Activated CD4-positive, alpha-beta memory T cell treated with anti-CD3 and anti-CD28 coated beads, Interleukin-2, amount 10 ng/mL, durations not matched to agents 7 days and 5 days (primary cell): ENCODE results near the gene ATP10A. TPM values are rescaled to one million over a fixed set of nuclear protein-coding genes. Genes with fewer than 3 reads are reported as not detected.

Experiments
- CTCF ChIA-PET: fragments of 350-600 bp; sonication (Branson Sonifier 250); formaldehyde crosslinking; loops from one replicate; lab custom pipeline; 2021; ENCODE audit warnings: antibody characterized with exemption, inconsistent platforms; lab: Charles Lee
- POLR2A ChIA-PET: fragments of 350-600 bp; sonication (Branson Sonifier 250); formaldehyde crosslinking; loops from one replicate; lab custom pipeline; 2021; ENCODE audit warnings: antibody characterized with exemption; lab: Charles Lee
- DNase-seq: peaks from one replicate; pipeline ENCODE4 v3.0.0-alpha.2; 2020
- H3K27ac Mint-ChIP-seq: one replicate; pipeline ENCODE4 v1.8.0; 2021; ENCODE audit warnings: mild to moderate bottlenecking, mixed read lengths
- H3K27me3 Mint-ChIP-seq: one replicate; pipeline ENCODE4 v1.8.0; 2021; ENCODE audit warnings: mixed read lengths
- H3K36me3 Mint-ChIP-seq: one replicate; pipeline ENCODE4 v1.8.0; 2021; ENCODE audit warnings: low read depth, mixed read lengths
- H3K4me1 Mint-ChIP-seq: one replicate; pipeline ENCODE4 v1.8.0; 2021; ENCODE audit warnings: mixed read lengths
- H3K4me3 Mint-ChIP-seq: one replicate; pipeline ENCODE4 v1.8.0; 2021; ENCODE audit warnings: mild to moderate bottlenecking, mixed read lengths
- H3K9me3 Mint-ChIP-seq: one replicate; pipeline ENCODE4 v1.8.0; 2021; ENCODE audit warnings: mixed read lengths
- total RNA-seq, 2 experiments: library from RNA; stranded (reverse); gene quantifications; one replicate each; pipeline ENCODE4 v1.2.3, GENCODE V29; 2021

Gene ATP10A
- total RNA-seq, 2 experiments from 2014 or later, result 35.8 to 36.5 TPM

DNA sequence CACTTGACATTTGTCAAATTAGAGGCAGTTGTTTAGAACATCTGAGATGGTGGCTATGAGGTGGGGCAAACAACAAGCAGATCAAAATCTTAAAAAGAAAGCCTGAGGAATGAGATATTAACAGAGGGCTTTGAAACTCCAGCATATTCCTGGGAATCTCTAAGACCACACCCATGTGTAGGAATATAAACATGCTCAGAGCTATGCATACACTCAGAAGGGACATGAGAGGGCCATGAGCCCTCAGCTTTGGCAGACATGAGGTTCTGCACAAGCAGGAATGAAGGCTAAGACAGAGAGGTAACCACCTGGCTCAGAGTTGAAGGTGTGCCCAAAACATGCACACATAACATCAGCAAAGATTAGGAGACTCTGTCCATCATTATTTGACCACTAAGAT, 37.9 kb downstream of the ATP10A start:
- CTCF ChIA-PET, result no interaction called here

DNA sequence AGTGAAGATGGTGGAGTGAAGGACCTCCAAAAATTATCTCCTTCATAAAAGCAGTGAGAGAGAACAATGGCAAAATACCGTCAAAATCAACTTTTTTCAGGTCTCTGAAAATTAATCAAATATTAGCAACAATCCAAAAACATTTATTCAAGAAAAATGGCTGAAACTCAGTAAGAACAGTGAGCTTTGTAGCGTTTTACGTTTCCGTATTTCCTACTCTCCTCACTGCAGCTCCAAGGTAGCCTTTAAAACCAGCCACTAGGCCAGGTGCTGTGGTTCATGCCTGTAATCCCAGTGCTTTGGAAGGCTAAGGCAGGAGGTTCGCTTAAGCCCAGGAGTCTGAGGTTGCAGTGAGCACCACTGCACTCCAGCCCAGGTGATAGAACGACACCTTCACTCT, 38.5 kb downstream of the ATP10A start:
- CTCF ChIA-PET, result no interaction called here

More for the DNA sequence above, 37.9 kb downstream of the ATP10A start:
- DNase-seq, result no peak
- Mint-ChIP-seq H3K4me3 (no peak overlapping the region), H3K36me3 (peaks cover 22% of the 10 kb centered on the region), H3K4me1 (peaks cover 7% of the 10 kb centered on the region), H3K9me3 (peaks cover 7% of the 10 kb centered on the region), H3K27me3 (no peaks in the 10 kb centered on the region), H3K27ac (no peak overlapping the region)
- POLR2A ChIA-PET, result interaction anchor here (1.0 kb wide), 1 partner anchor 9 kb away, joined by 3 read pairs; no protein-coding TSS in a partner anchor

DNA sequence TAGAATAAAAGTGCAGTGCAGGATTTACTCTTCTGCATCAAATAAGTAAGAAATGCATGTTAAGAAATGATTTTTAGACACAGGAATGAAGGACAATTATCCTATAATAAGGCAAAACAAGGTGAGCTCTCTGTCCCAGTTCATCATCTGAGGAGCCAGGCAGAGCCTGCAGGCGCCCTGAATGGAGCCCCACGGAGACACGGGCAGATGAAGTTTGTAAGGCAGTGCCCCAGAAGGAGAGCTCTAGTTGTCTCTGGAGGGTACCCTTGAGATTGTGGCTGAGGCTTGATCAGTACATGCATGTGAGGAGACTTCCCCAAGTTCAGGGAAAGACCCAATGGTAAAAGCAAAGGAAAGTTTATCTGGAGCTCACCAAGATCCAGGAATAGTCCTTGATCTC, 50.3 kb downstream of the ATP10A start:
- H3K9me3 Mint-ChIP-seq, result no peaks in the 10 kb centered on the region
- CTCF ChIA-PET, result interaction anchor here (0.7 to 1.0 kb wide), 2 partner anchors 29 to 121 kb away, joined by 3 read pairs; no protein-coding TSS in a partner anchor

More for the DNA sequence above, 38.5 kb downstream of the ATP10A start:
- no peaks in the 10 kb centered on the region for H3K27me3 Mint-ChIP-seq
- H3K9me3 Mint-ChIP-seq, result peaks cover 7% of the 10 kb centered on the region
- DNase-seq, result no peak
- POLR2A ChIA-PET, result no interaction called here
- H3K4me3 Mint-ChIP-seq, result no peak overlapping the region
- H3K4me1 Mint-ChIP-seq, result peaks cover 7% of the 10 kb centered on the region
- H3K36me3 Mint-ChIP-seq, result peaks cover 19% of the 10 kb centered on the region
- no peak overlapping the region for H3K27ac Mint-ChIP-seq

DNA sequence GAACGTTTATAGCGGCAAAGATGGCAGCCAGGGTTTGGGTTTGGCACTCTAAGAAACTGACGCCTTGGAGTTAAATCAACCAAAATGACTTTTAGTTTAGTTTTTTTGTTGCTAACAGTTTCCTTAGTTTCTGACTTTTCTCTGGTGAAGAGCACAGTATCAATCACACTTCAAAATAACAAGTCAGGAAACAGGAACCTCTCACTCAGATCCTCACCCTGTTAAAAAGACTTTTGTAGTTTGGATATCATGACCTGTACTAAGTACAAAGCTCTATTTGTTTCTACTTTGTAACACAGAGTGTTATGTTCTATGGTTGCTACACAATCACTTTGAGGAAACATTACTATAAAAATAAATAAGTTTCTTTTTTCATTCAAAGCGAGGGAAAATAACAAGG, 51.1 kb downstream of the ATP10A start:
- Mint-ChIP-seq H3K27me3 (no peaks in the 10 kb centered on the region), H3K4me1 (peaks cover 57% of the 10 kb centered on the region), H3K9me3 (no peaks in the 10 kb centered on the region), H3K36me3 (peaks cover 16% of the 10 kb centered on the region), H3K4me3 (no peak overlapping the region), H3K27ac (no peak overlapping the region)
- CTCF ChIA-PET, result no interaction called here
- POLR2A ChIA-PET, result interaction anchor here (1.0 to 3.8 kb wide), 4 partner anchors 11 to 50 kb away, joined by 3 to 25 read pairs (median 4); partner anchors contain the start of gene ATP10A
- DNase-seq, result no peak

More for the DNA sequence above, 50.3 kb downstream of the ATP10A start:
- Mint-ChIP-seq H3K27ac (no peak overlapping the region), H3K27me3 (no peaks in the 10 kb centered on the region), H3K4me1 (peaks cover 57% of the 10 kb centered on the region), H3K4me3 (no peak overlapping the region), H3K36me3 (peaks cover 14% of the 10 kb centered on the region)
- POLR2A ChIA-PET, result interaction anchor here (1.1 to 3.8 kb wide), 4 partner anchors 11 to 49 kb away, joined by 3 to 25 read pairs (median 4); partner anchors contain the start of gene ATP10A
- DNase-seq, result no peak

DNA sequence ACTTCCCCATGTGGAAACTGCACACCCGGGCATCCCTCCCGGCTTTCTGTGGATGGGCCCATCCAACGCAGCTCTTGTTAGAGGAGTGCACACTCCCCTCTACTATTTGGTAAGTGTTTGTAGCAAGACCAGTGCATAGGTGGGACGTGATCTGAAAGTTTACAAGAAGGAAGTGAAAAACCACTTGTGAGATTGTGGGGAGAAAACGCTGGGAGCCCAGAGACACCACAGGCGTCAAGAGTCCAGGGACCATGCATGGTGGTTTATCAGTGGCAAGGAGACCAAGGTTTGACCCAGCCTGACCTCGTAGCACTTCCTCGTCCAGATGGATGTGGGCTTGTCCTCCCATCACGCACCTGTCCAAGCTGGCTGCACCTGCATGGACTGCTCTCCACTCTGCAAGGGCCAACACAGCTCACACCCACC, 51.6 kb downstream of the ATP10A start:
- no peaks in the 10 kb centered on the region for H3K9me3 Mint-ChIP-seq
- peak overlapping the region; percentile 8 for H3K4me3 Mint-ChIP-seq
- ChIA-PET CTCF (no interaction called here), POLR2A (interaction anchor here (1.0 to 3.8 kb wide), 2 partner anchors 38 to 51 kb away, joined by 3 to 25 read pairs; partner anchors contain the start of gene ATP10A)
- DNase-seq, result peak; percentile 46
- peak overlapping the region; percentile 48 for H3K27ac Mint-ChIP-seq
- H3K4me1 Mint-ChIP-seq, result peaks cover 57% of the 10 kb centered on the region
- peaks cover 16% of the 10 kb centered on the region for H3K36me3 Mint-ChIP-seq
- no peaks in the 10 kb centered on the region for H3K27me3 Mint-ChIP-seq

DNA sequence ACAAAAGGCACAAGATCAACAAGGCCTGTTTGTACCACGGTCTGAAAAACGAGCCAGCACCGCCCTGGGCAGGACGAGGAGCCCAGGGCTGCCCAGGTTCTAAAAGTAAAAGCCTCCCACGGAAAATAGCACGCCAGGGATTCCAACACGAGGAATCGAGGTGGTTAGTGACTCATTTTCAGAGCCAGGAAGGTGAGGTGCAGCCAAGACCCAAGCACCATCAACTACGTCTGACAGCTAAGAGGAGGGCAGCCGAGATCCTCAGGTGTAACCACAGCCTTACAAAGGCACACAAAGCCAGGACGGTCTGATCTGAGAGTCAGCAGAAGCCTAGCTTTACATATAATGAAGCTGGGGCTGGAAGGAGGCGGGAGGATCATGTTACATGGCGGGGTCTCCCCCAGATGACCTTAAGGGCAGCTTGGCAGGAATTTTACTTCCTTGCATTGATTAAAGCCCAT, 52.5 kb downstream of the ATP10A start:
- CTCF ChIA-PET, result no interaction called here
- H3K27ac Mint-ChIP-seq, result peak overlapping the region; percentile 42
- H3K4me3 Mint-ChIP-seq, result peak overlapping the region; percentile 30
- no peaks in the 10 kb centered on the region for H3K27me3 Mint-ChIP-seq
- no peaks in the 10 kb centered on the region for H3K9me3 Mint-ChIP-seq
- POLR2A ChIA-PET, result interaction anchor here (3.8 kb wide), 1 partner anchor 52 kb away, joined by 25 read pairs; the partner anchor contains the start of gene ATP10A
- H3K36me3 Mint-ChIP-seq, result peaks cover 16% of the 10 kb centered on the region
- H3K4me1 Mint-ChIP-seq, result peaks cover 60% of the 10 kb centered on the region
- DNase-seq, result no peak

DNA sequence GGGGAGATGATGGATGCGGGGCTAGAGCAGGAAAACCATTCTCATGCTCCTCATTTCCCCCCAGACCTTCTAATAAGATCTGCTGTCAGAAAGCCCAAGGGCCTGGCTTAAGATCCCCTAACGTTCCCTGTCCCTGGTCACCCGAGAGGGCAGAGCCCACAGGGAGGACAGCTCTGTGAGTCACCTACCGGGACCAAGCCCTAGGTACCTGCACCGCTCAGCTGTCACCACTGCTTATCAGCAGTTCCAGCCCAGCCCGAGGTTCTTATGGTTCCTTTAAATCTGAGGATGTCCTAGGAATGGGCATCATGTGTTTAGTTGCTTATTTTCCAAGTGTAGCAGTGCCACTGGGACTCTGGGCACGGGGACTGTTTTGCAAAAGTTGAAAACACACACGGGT, 53.0 kb downstream of the ATP10A start:
- H3K4me1 Mint-ChIP-seq, result peaks cover 57% of the 10 kb centered on the region
- H3K9me3 Mint-ChIP-seq, result no peaks in the 10 kb centered on the region
- ChIA-PET POLR2A (interaction anchor here (3.8 kb wide), 1 partner anchor 52 kb away, joined by 25 read pairs; the partner anchor contains the start of gene ATP10A), CTCF (no interaction called here)
- no peak overlapping the region for H3K4me3 Mint-ChIP-seq
- no peak overlapping the region for H3K27ac Mint-ChIP-seq
- DNase-seq, result no peak
- H3K36me3 Mint-ChIP-seq, result peaks cover 12% of the 10 kb centered on the region
- H3K27me3 Mint-ChIP-seq, result no peaks in the 10 kb centered on the region

DNA sequence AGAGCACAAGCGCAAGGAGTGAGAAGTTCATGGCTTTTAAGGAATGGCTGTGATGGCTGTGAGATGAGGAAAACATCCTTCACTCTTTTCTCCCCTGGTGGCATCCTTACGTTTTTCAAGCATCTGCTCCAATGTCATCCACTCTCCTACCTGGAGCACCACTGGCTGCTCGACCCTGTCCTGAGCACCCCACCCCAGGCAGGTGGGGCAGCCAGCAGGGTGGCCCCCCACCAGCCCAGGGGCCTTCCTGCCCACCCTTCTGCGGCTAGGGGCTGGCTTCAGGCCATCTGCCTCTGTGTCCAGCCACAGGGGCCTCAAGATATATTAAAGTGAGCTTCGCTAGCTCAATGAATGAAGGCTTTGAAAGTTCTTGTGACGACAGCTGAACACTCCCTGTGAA, 56.1 kb downstream of the ATP10A start:
- H3K9me3 Mint-ChIP-seq, result no peaks in the 10 kb centered on the region
- H3K4me1 Mint-ChIP-seq, result peaks cover 27% of the 10 kb centered on the region
- no peak overlapping the region for H3K4me3 Mint-ChIP-seq
- no peak overlapping the region for H3K27ac Mint-ChIP-seq
- CTCF ChIA-PET, result no interaction called here
- H3K36me3 Mint-ChIP-seq, result peaks cover 9% of the 10 kb centered on the region
- POLR2A ChIA-PET, result no interaction called here
- no peak for DNase-seq
- no peaks in the 10 kb centered on the region for H3K27me3 Mint-ChIP-seq

DNA sequence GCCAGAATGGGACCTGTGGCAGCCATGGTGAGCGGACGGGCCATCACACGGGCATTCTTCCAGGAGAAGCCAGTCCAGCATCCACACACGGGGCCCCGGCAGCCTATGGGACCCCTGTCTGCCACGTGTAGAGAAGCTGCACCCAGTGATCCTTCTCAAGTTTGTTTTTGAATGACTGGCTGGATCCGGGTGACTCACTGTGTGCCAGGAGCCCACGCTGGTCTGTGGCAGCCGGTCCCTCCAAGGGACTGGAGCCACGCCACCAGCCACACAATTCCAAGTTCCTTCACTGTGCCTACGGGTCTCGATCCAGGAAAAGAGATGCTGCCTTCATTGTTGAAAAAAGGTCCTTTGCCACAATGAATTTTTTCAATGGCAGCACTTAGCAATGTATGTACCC, 58.1 kb downstream of the ATP10A start:
- Mint-ChIP-seq H3K4me1 (peaks cover 9% of the 10 kb centered on the region), H3K4me3 (no peak overlapping the region), H3K27ac (no peak overlapping the region), H3K27me3 (no peaks in the 10 kb centered on the region), H3K36me3 (peaks cover 9% of the 10 kb centered on the region), H3K9me3 (no peaks in the 10 kb centered on the region)
- POLR2A ChIA-PET, result no interaction called here
- CTCF ChIA-PET, result no interaction called here
- no peak for DNase-seq

DNA sequence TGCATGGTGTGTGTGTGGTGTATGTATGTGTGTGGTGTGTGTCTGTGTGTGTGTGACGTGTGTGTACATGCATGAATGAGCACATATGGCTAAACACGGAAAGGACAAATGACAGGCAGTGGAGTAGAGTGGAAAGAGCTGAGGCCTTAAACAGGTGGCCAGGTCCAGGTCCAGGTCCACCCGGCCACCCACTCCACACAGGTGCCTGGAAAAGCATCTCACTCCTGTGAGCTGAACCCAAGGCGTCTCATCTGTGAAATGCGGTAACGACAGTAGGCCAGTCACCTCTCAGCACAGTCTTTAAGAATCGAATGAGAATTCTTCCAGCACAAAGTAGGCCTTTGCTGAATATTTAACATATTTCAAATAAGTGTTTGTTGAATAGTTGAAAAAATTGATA, 58.7 kb downstream of the ATP10A start:
- DNase-seq, result no peak
- H3K27ac Mint-ChIP-seq, result no peak overlapping the region
- H3K36me3 Mint-ChIP-seq, result peaks cover 5% of the 10 kb centered on the region
- CTCF ChIA-PET, result no interaction called here
- H3K4me3 Mint-ChIP-seq, result no peak overlapping the region
- POLR2A ChIA-PET, result no interaction called here
- no peaks in the 10 kb centered on the region for H3K9me3 Mint-ChIP-seq
- no peaks in the 10 kb centered on the region for H3K27me3 Mint-ChIP-seq
- H3K4me1 Mint-ChIP-seq, result peaks cover 5% of the 10 kb centered on the region

DNA sequence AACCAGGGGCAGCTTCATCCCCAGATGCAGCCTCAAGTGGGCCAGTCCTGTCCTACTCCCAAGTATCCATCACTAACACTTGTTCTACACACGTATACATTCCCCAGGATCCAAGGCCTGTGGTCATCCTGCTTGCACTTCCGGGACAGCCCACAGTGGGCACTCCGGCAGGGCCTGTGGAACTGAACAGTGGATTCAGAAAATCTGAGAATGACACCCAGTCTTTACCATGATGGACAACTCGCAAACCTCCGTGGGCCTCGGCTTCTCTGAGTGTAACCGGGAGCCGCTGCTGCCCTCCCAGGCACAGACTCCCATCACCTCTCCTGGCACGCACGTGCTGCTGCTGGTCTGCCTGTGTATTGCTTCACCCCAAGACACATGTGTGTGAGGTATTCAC, 59.6 kb downstream of the ATP10A start:
- no peak overlapping the region for H3K27ac Mint-ChIP-seq

DNA sequence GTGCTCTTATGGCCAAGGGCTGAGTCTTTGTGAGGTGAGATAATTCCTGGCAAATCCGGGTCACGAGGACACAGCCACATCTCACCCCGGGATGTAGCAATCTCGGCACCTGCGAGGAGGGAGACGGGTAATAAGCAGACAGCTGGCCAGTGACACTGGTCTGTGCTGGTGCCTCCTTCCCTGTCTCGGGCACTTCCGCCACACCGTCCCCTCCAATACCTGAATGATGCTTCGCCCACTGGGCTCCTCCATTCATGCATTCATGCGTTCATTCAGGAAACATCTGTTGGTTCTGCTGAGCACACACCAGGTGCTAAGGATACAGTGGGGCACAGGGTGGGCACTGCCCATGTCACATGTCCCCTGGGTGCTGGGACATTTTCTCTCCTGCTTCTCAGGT, 60.1 kb downstream of the ATP10A start:
- H3K27ac Mint-ChIP-seq, result no peak overlapping the region
- H3K4me1 Mint-ChIP-seq, result peaks cover 5% of the 10 kb centered on the region

More for the DNA sequence above, 59.6 kb downstream of the ATP10A start:
- Mint-ChIP-seq H3K4me1 (peaks cover 5% of the 10 kb centered on the region), H3K4me3 (no peak overlapping the region), H3K27me3 (no peaks in the 10 kb centered on the region), H3K36me3 (peaks cover 4% of the 10 kb centered on the region), H3K9me3 (no peaks in the 10 kb centered on the region)
- ChIA-PET CTCF (no interaction called here), POLR2A (no interaction called here)
- no peak for DNase-seq

DNA sequence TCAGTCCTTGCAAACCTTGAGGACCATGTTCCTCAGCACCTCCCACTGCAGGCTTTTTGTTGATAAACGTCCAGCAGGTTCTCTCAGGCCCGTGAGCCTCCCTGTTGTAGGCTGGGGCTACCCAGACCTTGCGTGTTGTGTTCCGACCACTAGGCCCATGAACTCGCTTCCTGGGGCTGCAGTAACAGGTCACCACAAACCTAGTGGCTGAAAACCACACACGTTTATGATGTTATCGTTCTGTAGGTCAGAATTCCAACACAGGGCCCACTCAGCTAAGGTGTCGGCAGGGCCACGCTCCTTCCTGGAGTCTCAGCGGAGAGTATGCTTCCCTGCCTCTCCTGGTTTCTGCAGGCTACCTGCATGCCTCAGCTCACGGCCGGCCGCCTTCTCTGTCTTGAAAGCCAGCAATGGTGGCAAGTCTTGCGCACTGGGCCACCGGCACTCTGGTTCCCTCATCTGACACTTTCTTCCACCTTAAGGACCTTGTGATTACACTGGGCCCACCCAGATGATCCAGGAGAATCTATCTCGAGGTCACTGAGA, 60.8 kb downstream of the ATP10A start:
- H3K27ac Mint-ChIP-seq, result no peak overlapping the region
- peaks cover 5% of the 10 kb centered on the region for H3K4me1 Mint-ChIP-seq
- ChIA-PET POLR2A (no interaction called here), CTCF (no interaction called here)
- H3K36me3 Mint-ChIP-seq, result no peaks in the 10 kb centered on the region
- H3K9me3 Mint-ChIP-seq, result no peaks in the 10 kb centered on the region
- no peak overlapping the region for H3K4me3 Mint-ChIP-seq
- no peaks in the 10 kb centered on the region for H3K27me3 Mint-ChIP-seq
- DNase-seq, result no peak

More for the DNA sequence above, 60.1 kb downstream of the ATP10A start:
- no peak overlapping the region for H3K4me3 Mint-ChIP-seq
- no peaks in the 10 kb centered on the region for H3K9me3 Mint-ChIP-seq
- no peak for DNase-seq
- peaks cover 4% of the 10 kb centered on the region for H3K36me3 Mint-ChIP-seq
- H3K27me3 Mint-ChIP-seq, result no peaks in the 10 kb centered on the region
- ChIA-PET CTCF (no interaction called here), POLR2A (no interaction called here)
